Osteocyte (in vitro differentiated cells): ENCODE measurements around the gene SPDEF. TPM values are rescaled to one million over a fixed set of nuclear protein-coding genes. Genes with fewer than 3 reads are reported as not detected.

Experiments used
- DNase-seq: peaks from one replicate; pipeline ENCODE4 v3.0.0; 2021; ENCODE audit warnings: mixed read lengths; ENCODE audit not compliant: unreplicated experiment; ENCODE audit errors: extremely low spot score
- H3K27ac Mint-ChIP-seq: one replicate; pipeline ENCODE4 v1.8.0; 2021; ENCODE audit warnings: mild to moderate bottlenecking, mixed read lengths; ENCODE audit not compliant: unreplicated experiment
- H3K27me3 Mint-ChIP-seq: one replicate; pipeline ENCODE4 v1.8.0; 2021; ENCODE audit warnings: mixed read lengths; ENCODE audit not compliant: unreplicated experiment
- H3K36me3 Mint-ChIP-seq: one replicate; pipeline ENCODE4 v1.8.0; 2021; ENCODE audit warnings: mixed read lengths; ENCODE audit not compliant: unreplicated experiment
- H3K4me1 Mint-ChIP-seq: one replicate; pipeline ENCODE4 v1.8.0; 2021; ENCODE audit warnings: mixed read lengths; ENCODE audit not compliant: unreplicated experiment
- H3K4me3 Mint-ChIP-seq: one replicate; pipeline ENCODE4 v1.8.0; 2021; ENCODE audit warnings: mild to moderate bottlenecking, moderate library complexity, mixed read lengths; ENCODE audit not compliant: unreplicated experiment
- H3K9me3 Mint-ChIP-seq: one replicate; pipeline ENCODE4 v1.8.0; 2021; ENCODE audit warnings: mixed read lengths; ENCODE audit not compliant: unreplicated experiment
- total RNA-seq: library from RNA; stranded (reverse); gene quantifications from 2 replicates; pipeline ENCODE4 v1.2.1, GENCODE V29; 2021
- TF ChIP-seq, protein P1 (sequence below): fragments of 200-600 bp; sonication (generic); IDR thresholded peaks from 2 replicates; pipeline ENCODE4 v1.5.0; 2021; ENCODE audit warnings: antibody characterized with exemption, mild to moderate bottlenecking, moderate library complexity

The SPDEF gene
- total RNA-seq, 1 donor from 2014 or later = not detected

DNA sequence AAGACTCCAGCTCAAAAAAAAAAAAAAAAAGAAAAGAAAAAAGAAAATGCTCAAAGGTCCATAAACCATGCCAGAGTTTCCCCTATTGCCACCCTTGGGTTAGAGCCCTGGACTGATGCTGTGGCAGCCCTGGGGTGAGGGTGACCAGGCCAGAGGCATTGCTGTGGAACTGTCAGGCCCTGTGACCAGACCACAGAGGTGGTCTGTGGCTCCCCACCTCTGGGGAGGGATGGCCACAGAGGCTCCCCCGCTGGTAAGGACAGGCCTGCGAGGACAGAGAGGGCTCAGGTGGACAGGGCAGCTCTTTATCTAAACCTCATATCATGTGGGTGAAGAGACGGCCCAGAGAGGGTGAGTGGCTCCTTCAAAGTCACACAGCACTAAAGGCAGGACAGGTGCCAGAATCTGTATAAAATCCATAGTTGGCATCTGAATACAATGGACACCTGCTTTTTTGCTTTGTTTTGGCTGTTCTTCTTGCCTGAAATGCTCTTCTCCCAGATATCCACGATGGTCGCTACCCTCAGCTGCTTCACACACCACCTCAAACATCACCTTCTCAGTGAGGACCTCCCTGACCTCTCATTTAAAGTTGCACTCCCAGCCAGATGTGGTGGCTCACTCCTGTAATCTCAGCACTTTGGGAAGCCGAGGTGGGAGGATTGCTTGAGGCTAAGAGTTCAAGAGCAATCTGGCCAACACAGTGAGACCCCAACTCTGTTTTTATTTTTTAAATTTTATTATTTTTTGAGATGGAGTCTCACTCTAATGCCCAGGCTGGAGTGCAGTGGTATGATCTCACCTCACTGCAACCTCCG is 22.5 kb upstream of the SPDEF start:
- Mint-ChIP-seq H3K4me3 (no peak overlapping the region), H3K27me3 (no peaks in the 10 kb centered on the region)
- DNase-seq = no peak

DNA sequence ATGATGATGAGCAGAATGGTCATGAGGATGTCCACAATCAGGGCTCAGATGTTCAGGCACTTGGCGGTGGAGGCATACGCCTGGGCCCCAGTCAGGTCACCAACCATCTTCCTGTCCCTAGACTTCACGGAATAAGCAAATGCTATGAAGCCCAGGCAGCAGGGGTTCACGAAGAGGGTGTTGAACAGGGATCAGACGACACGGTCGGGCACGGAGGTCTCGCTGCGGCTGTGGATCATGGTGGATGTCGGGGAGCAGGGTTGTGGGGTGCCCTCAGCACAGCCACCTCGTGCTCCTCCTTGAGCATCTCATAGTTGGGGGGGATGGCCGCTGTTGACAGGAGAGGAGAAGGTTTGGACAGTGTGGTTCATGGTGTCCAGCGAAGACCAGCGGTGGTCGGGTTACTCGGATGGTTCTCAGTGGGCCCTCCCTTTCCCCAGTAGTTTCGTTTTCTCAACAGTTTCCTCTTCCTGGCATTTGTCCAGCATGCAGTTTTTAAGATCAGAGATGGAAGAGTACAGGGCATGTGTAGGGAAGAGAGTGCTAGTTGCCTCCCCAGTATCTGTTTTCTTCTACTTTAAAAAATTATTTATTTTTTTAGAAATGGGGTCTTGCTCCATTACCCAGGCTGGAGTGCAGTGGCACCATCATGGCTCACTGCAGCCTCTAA is 20.3 kb upstream of the SPDEF start:
- Mint-ChIP-seq H3K4me1 (peaks cover 1% of the 10 kb centered on the region), H3K27me3 (no peaks in the 10 kb centered on the region), H3K36me3 (no peaks in the 10 kb centered on the region), H3K4me3 (no peak overlapping the region), H3K9me3 (no peaks in the 10 kb centered on the region), H3K27ac (no peak overlapping the region)
- TF ChIP-seq, protein P1, sequence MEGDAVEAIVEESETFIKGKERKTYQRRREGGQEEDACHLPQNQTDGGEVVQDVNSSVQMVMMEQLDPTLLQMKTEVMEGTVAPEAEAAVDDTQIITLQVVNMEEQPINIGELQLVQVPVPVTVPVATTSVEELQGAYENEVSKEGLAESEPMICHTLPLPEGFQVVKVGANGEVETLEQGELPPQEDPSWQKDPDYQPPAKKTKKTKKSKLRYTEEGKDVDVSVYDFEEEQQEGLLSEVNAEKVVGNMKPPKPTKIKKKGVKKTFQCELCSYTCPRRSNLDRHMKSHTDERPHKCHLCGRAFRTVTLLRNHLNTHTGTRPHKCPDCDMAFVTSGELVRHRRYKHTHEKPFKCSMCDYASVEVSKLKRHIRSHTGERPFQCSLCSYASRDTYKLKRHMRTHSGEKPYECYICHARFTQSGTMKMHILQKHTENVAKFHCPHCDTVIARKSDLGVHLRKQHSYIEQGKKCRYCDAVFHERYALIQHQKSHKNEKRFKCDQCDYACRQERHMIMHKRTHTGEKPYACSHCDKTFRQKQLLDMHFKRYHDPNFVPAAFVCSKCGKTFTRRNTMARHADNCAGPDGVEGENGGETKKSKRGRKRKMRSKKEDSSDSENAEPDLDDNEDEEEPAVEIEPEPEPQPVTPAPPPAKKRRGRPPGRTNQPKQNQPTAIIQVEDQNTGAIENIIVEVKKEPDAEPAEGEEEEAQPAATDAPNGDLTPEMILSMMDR = no peak
- no peak for DNase-seq

More for the DNA sequence above, 22.5 kb upstream of the SPDEF start:
- no peak overlapping the region for H3K27ac Mint-ChIP-seq
- TF ChIP-seq, protein P1 = no peak
- H3K4me1 Mint-ChIP-seq = peaks cover 1% of the 10 kb centered on the region
- no peaks in the 10 kb centered on the region for H3K36me3 Mint-ChIP-seq
- no peaks in the 10 kb centered on the region for H3K9me3 Mint-ChIP-seq

DNA sequence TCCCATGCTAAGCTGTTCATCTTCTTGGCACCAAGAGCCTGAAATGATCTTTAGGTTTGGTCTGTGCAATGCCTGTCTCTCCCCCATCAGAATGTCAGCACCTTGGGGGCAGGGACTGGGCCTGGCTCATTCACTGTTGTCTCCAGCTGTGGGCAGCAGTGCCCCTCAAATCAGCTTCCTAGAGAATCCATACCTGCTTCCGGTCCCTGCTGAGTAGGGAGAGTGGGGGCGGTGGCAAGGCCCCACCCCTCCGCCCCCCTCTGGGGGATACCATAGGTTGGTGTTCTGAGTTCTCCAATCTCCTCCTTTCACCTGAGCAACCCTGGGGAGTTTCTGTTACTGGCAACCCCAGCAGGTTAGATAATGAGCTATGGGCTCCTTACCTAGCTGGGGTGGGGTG is 19.2 kb upstream of the SPDEF start:
- no peak overlapping the region for H3K4me3 Mint-ChIP-seq
- no peaks in the 10 kb centered on the region for H3K9me3 Mint-ChIP-seq
- TF ChIP-seq, protein P1 = no peak
- no peak for DNase-seq
- no peak overlapping the region for H3K27ac Mint-ChIP-seq
- H3K36me3 Mint-ChIP-seq = no peaks in the 10 kb centered on the region
- H3K27me3 Mint-ChIP-seq = no peaks in the 10 kb centered on the region
- H3K4me1 Mint-ChIP-seq = peaks cover 1% of the 10 kb centered on the region

DNA sequence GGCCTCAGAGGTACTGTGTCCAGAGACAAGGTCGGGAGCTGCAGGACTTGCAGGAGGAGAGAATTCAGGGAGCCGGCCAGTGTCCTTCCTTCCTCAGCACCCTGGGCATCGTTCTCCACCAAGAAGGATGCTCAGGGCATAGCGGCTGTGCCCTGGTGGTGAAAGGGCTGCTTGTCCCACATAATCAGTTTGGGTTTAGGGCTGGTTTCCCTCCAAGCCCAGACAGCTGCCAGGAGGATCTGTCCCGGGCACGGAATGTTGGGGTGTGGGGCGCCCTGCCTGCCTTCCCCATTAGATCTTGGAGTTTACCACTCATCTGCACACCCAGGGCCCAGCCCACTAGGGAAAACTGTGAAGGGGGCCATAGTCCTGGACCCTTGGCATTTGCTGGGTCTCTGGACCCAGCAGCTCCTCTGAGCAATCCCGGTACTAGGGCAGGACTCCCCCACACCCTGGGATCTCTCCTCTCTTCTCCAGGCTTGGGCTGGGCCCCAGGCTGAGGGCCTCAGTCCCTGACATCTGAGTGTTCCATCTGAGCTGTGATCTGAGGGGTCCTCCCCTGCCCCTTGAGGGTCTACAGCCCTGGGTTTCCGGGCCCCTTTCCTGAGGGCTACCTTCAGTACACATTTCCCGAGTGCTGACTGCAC is 18.6 kb upstream of the SPDEF start:
- Mint-ChIP-seq H3K9me3 (no peaks in the 10 kb centered on the region), H3K4me3 (no peak overlapping the region), H3K4me1 (peaks cover 1% of the 10 kb centered on the region), H3K36me3 (no peaks in the 10 kb centered on the region), H3K27ac (no peak overlapping the region), H3K27me3 (no peaks in the 10 kb centered on the region)
- TF ChIP-seq, protein P1 = no peak
- no peak for DNase-seq
